Stimulated activated CD4-positive, alpha-beta T cell treated with anti-CD3 and anti-CD28 coated beads, Interleukin-12 subunit alpha, Interleukin-12 subunit beta, amount 100 ng/mL, for 24 hours (primary cell): ENCODE measurements around the gene LRRC8C.

Experiments used
- DNase-seq, 2 experiments: peaks; one replicate each; pipeline ENCODE4 v3.0.0-alpha.2; 2020; ENCODE audit warnings: low read depth in 2 of 2

LRRC8C gene

DNA sequence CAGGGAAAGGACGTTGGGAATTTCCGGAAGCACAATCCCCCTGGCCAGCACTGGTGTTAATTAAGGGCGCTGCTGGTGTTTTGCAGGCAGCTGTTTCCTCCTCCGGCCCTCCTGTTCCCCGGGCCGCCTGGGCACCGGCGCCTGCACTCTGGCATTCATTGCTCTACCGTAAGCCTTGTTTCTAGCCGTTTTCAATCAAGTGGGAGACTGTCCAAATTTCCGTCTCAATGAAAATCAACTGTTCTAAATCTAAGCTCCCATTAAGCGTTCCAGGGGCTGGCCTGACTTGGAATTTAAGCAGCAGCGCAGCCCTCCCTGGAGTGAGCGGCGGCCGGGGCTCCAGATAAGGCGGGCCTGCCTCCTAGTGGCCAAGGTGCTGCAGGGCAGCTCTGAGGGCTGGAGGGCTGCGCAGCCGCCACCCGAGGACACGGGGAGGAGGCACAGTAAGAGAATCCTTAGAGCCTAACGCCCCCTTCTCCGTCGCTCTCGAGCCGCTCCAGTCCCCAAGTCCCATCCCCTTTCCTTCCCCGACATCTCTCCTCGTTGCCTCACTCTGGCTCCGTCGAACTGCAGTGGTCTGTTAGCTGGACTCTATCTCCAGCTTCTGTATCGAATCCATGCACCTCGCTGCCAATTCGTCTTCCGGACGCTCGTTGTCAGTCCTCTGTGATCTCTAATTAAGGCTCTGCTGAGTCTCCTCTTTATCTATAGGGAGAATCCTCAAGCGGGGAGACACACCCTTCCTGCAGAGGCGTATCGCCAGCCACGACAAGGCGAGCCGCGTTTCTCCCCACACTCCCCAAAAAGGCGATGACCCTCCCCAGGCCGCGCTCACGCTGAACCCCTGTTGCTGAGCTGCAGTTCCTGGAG, 130.1 kb downstream of the LRRC8C start:
- peak; percentile 79 to 83 for DNase-seq

DNA sequence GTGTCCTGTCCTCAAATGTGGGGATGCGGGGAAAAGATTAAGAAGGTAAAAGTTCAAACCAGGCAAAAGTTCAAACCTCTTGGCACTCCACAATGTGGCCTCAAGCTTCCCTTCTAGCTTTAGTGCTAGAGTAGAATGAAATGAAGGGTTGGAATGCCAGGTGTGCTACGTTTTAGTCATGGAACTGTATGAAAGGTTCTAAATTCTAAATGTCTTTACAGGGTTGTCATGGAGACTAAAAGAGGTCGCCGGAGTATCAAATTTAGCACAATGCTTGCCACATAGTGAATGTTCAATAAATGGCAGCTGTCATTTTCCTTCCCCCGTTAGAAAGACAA, 130.7 kb downstream of the LRRC8C start:
- no peak for DNase-seq

DNA sequence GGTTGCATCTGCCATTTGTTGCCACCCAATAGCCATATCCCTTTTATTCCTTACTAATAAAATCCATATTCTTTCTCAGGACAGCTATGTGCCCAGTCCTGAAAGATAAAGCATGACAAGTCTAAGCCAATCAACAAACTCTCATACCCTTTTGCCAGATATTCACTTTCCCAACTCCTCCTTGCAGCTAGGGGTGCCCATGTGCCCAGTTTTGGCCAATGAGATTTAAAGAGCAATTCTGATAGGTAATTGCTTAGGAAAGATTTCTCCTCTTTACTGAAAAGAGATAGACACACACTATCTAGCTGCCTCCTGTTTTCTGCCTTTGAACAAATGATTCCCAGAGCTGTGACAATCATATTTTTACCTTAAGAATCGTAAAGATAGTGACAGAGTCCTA, 132.9 kb downstream of the LRRC8C start:
- DNase-seq, result no peak

DNA sequence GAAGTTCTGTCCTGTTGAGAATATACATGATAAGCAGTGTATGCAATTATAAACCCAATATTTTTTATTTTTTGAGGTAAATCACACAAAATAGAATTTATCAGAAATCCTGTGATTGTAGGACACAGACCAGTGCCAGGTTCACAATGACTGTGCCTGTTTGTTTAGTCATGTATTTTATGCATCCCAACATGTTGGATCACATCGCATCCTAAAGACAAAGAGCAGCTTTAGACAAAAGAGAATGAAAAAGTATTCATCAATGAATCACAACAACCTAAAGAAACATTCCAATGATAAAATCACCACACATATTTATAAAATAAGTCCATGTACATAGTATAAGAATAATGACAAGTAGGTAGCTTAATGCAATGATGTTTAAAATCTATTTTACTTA, 134.7 kb downstream of the LRRC8C start:
- no peak for DNase-seq
